Chondrocyte (in vitro differentiated cells): ENCODE results near the gene WNT3. TPM values are rescaled to one million over a fixed set of nuclear protein-coding genes. Genes with fewer than 3 reads are reported as not detected.
"Not testable (repeated sequence)": the region's sequence is repeated elsewhere in the genome, so short reads cannot be mapped to it uniquely, and the experiment has no call there.

ENCODE experiments used
- DNase-seq: peaks from one replicate; pipeline ENCODE4 v3.0.0; 2021; ENCODE audit warnings: mixed read lengths, low spot score
- H3K27ac Mint-ChIP-seq: one replicate; pipeline ENCODE4 v1.8.0; 2021; ENCODE audit warnings: mild to moderate bottlenecking, moderate library complexity, mixed read lengths; ENCODE audit not compliant: unreplicated experiment
- H3K27me3 Mint-ChIP-seq: 2 replicates; pipeline ENCODE4 v1.8.0; 2021; ENCODE audit warnings: low read depth, mixed read lengths
- H3K36me3 Mint-ChIP-seq: 2 replicates; pipeline ENCODE4 v1.8.0; 2021; ENCODE audit warnings: low read depth, mixed read lengths
- H3K4me1 Mint-ChIP-seq: 2 replicates; pipeline ENCODE4 v1.8.0; 2021; ENCODE audit warnings: low read depth, mild to moderate bottlenecking, mixed read lengths
- H3K4me3 Mint-ChIP-seq: one replicate; pipeline ENCODE4 v1.8.0; 2021; ENCODE audit warnings: mild to moderate bottlenecking, moderate library complexity, mixed read lengths; ENCODE audit not compliant: unreplicated experiment
- H3K9me3 Mint-ChIP-seq: 2 replicates; pipeline ENCODE4 v1.8.0; 2021; ENCODE audit warnings: low read depth, mixed read lengths
- CTCF ChIP-seq: fragments of 200-600 bp; sonication (generic); IDR thresholded peaks from 2 replicates; pipeline ENCODE4 v1.5.0; 2021; ENCODE audit warnings: antibody characterized with exemption, mild to moderate bottlenecking, moderate library complexity
- total RNA-seq: library from RNA; stranded (reverse); gene quantifications from 3 replicates; pipeline ENCODE4 v1.2.1, GENCODE V29; 2021

Gene WNT3
- total RNA-seq, 1 donor from 2014 or later, result 4.9 TPM

GRCh38 chr17:46758614-46759013 lies 59.9 kb downstream of the WNT3 start:
- no peak for TF ChIP-seq CTCF
- Mint-ChIP-seq H3K4me1 (peaks cover 2% of the 10 kb centered on the region), H3K36me3 (peaks cover 20% of the 10 kb centered on the region), H3K27ac (no peak overlapping the region), H3K27me3 (no peaks in the 10 kb centered on the region), H3K9me3 (no peaks in the 10 kb centered on the region), H3K4me3 (no peak overlapping the region)
- no peak for DNase-seq

GRCh38 chr17:46757588-46757987 lies 60.9 kb downstream of the WNT3 start:
- not testable (repeated sequence) for H3K4me3 Mint-ChIP-seq, H3K27me3 Mint-ChIP-seq, H3K9me3 Mint-ChIP-seq, DNase-seq, H3K27ac Mint-ChIP-seq, H3K4me1 Mint-ChIP-seq
- H3K36me3 Mint-ChIP-seq, result peaks cover 20% of the 10 kb centered on the region

- H3K4me3 Mint-ChIP-seq, result no peak overlapping the region
- peaks cover 20% of the 10 kb centered on the region for H3K36me3 Mint-ChIP-seq
- H3K27ac Mint-ChIP-seq, result no peak overlapping the region
- H3K9me3 Mint-ChIP-seq, result no peaks in the 10 kb centered on the region
- no peak for DNase-seq
- no peak for TF ChIP-seq CTCF
- no peaks in the 10 kb centered on the region for H3K27me3 Mint-ChIP-seq
- no peaks in the 10 kb centered on the region for H3K4me1 Mint-ChIP-seq
Observed at GRCh38 chr17:46756861-46757260, 61.6 kb downstream of the WNT3 start.

GRCh38 chr17:46756081-46756735 lies 62.3 kb downstream of the WNT3 start:
- no peaks in the 10 kb centered on the region for H3K9me3 Mint-ChIP-seq
- no peaks in the 10 kb centered on the region for H3K27me3 Mint-ChIP-seq
- DNase-seq, result no peak

GRCh38 chr17:46753776-46754175 lies 64.7 kb downstream of the WNT3 start:
- H3K27ac Mint-ChIP-seq, result no peak overlapping the region
- H3K4me3 Mint-ChIP-seq, result no peak overlapping the region
- H3K36me3 Mint-ChIP-seq, result peaks cover 20% of the 10 kb centered on the region
- no peaks in the 10 kb centered on the region for H3K27me3 Mint-ChIP-seq
- DNase-seq, result no peak
- no peaks in the 10 kb centered on the region for H3K9me3 Mint-ChIP-seq
- H3K4me1 Mint-ChIP-seq, result no peaks in the 10 kb centered on the region
- TF ChIP-seq CTCF, result no peak

More at GRCh38 chr17:46756081-46756735, 62.3 kb downstream of the WNT3 start:
- Mint-ChIP-seq H3K27ac (no peak overlapping the region), H3K4me1 (no peaks in the 10 kb centered on the region), H3K36me3 (peaks cover 20% of the 10 kb centered on the region), H3K4me3 (no peak overlapping the region)
- no peak for TF ChIP-seq CTCF

- Mint-ChIP-seq H3K4me3 (no peak overlapping the region), H3K4me1 (peaks cover 7% of the 10 kb centered on the region), H3K27ac (no peak overlapping the region), H3K36me3 (peaks cover 20% of the 10 kb centered on the region), H3K27me3 (no peaks in the 10 kb centered on the region), H3K9me3 (no peaks in the 10 kb centered on the region)
- no peak for TF ChIP-seq CTCF
- no peak for DNase-seq
Observed at GRCh38 chr17:46751425-46751824, 67.1 kb downstream of the WNT3 start.
